ENCODE results near the gene KIF4A. TPM values are rescaled to one million over a fixed set of nuclear protein-coding genes. Genes with fewer than 3 reads are reported as not detected.
A peak's percentile ranks its signal among the peaks of the same experiment; 100 is the strongest.
"Not testable (repeated sequence)": the region's sequence is repeated elsewhere in the genome, so short reads cannot be mapped to it uniquely, and the experiment has no call there.

Gene KIF4A
- total and polyA plus RNA-seq, 5 donors: 0.05 to 0.65 (median 0.28) TPM

DNA sequence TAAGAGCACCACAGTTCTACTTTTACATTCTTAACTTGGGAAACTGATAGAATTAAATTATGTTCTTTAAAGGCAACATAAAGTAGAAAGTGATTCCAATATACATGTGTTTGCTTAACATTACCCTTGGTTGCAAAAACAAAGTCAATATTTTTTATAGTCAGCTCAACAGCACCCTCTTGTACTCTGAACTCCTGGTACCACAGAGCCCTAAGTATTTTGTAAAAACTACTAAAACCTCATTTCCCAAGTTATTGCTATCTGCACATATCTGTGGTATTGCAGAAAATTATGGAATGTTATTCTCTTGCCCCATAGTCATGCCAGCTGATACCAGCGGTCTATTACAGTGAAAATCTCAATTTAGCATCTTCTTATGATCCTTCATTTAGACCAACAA, 2.9 kb downstream of the KIF4A start:
- intact Hi-C loops (cut with DNase I): no loop called here

DNA sequence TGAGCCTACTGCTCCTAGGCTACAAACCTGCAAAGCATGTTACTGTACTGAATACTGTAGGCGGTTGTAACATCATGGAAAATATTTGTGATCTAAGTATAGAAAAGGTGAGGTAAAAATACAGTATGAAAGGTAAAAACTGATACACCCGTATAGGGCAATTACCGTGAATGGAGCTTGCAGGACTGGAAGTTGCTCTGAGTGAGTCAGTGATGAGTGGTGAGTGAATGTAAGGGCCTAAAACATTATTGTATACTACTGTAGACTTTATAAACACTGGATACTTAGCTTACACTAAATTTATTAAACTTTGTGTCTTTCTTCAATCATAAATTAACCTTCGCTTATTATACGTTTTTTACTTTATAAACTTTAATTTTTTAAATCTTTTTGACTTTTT, 3.7 kb downstream of the KIF4A start:
- Histone ChIP-seq H3K27ac (ENCODE audit: low read length) (no peak overlapping the region), H3K9me3 (ENCODE audit: control insufficient read depth, low read length) (no peaks in the 10 kb centered on the region), H3K4me1 (ENCODE audit: control insufficient read depth, insufficient read depth, low read length) (peaks cover 2% of the 10 kb centered on the region), H3K27me3 (ENCODE audit: control insufficient read depth, insufficient read depth) (no peaks in the 10 kb centered on the region), H3K4me3 (ENCODE audit: low read length) (no peak overlapping the region)
- 92% methylated on average over 5 of the region's 5 CpGs for WGBS
- no peak for ATAC-seq
- intact Hi-C loops (cut with DNase I): no loop called here
- DNase-seq: no peak

More for the DNA sequence above, 2.9 kb downstream of the KIF4A start:
- Histone ChIP-seq H3K27me3 (ENCODE audit: control insufficient read depth, insufficient read depth) (no peaks in the 10 kb centered on the region), H3K27ac (ENCODE audit: low read length) (no peak overlapping the region), H3K4me3 (ENCODE audit: low read length) (no peak overlapping the region), H3K9me3 (ENCODE audit: control insufficient read depth, low read length) (no peaks in the 10 kb centered on the region), H3K4me1 (ENCODE audit: control insufficient read depth, insufficient read depth, low read length) (peaks cover 2% of the 10 kb centered on the region)
- 0% methylated on average over 1 of the region's 1 CpG for WGBS
- no peak for ATAC-seq
- DNase-seq: no peak

DNA sequence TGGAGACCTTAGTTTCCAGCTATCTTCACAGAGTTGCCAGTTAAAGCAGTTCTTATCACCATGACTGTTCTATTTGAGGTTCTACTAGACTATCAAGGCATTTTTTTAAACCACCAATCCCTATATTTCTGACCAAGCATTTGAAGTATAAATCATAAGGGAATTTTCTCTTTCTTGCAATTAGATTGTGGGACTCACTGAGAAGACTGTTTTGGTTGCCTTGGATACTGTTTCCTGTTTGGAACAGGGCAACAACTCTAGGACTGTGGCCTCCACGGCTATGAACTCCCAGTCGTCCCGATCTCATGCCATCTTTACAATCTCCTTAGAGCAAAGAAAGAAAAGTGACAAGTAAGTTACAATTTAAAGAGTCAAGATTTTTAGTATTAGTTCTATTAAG, 11.8 kb downstream of the KIF4A start:
- Histone ChIP-seq H3K27me3 (ENCODE audit: control insufficient read depth, insufficient read depth) (no peaks in the 10 kb centered on the region), H3K4me3 (ENCODE audit: low read length) (no peak overlapping the region), H3K9me3 (ENCODE audit: control insufficient read depth, low read length) (no peaks in the 10 kb centered on the region), H3K4me1 (ENCODE audit: control insufficient read depth, insufficient read depth, low read length) (no peaks in the 10 kb centered on the region), H3K27ac (ENCODE audit: low read length) (no peak overlapping the region)
- WGBS: 25% methylated on average over 3 of the region's 3 CpGs
- ATAC-seq (peak in 1 of 2 donors; percentile 49), DNase-seq (no peak)
- intact Hi-C loops (cut with DNase I): no loop called here

DNA sequence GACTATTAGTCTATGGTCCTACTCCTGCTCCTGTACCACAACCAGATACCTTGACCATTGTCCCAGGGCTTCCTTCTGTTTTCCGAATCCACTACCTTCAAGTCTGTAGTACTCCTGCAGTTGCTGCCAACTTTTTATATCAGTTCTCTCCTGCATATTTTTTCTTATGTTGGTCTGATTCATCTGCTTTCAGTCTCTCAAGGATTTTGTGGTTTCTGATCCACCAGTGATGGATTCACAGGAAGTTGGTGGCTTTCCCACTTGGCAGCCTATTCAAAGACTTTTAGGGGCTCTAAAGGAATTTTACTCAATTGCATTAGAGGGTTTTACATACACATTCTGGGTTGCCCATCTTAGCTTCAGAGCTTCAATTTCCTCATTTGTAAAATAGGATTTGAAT, 23.6 kb downstream of the KIF4A start:
- 92% methylated on average over 1 of the region's 1 CpG for WGBS
- Histone ChIP-seq H3K27ac (ENCODE audit: low read length) (no peak overlapping the region), H3K4me1 (ENCODE audit: control insufficient read depth, insufficient read depth, low read length) (no peaks in the 10 kb centered on the region), H3K4me3 (ENCODE audit: low read length) (no peak overlapping the region), H3K27me3 (ENCODE audit: control insufficient read depth, insufficient read depth) (no peaks in the 10 kb centered on the region), H3K9me3 (ENCODE audit: control insufficient read depth, low read length) (no peaks in the 10 kb centered on the region)
- no peak for DNase-seq
- no peak for ATAC-seq
- intact Hi-C loops (cut with DNase I): no loop called here

DNA sequence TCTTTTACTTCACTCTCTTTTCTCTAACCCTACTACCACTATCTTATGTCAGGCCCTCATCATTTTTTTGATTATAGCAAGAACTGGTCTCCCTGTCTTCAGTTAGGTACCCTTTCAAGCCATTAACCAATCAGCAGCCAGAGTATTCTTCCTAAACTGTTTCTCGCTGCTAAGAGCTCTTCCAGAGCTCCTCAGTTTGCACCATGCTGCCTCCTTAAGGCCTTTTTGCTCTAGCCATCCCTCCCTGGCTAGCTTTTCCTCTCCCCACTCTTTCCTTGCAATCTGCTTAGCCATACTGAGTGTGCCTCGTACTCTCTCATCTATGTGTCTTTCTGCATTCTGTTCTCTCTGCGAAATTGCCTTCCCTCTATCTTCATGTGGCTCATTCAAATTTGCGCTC, 32.9 kb downstream of the KIF4A start:
- WGBS: 94% methylated on average over 4 of the region's 4 CpGs
- no peak overlapping the region for H3K27ac ChIP-seq (ENCODE audit: low read length)
- no peaks in the 10 kb centered on the region for H3K27me3 ChIP-seq (ENCODE audit: control insufficient read depth, insufficient read depth)
- no peak for ATAC-seq
- no peaks in the 10 kb centered on the region for H3K9me3 ChIP-seq (ENCODE audit: control insufficient read depth, low read length)
- intact Hi-C loops (cut with DNase I): no loop called here
- DNase-seq: no peak
- H3K4me3 ChIP-seq (ENCODE audit: low read length): no peak overlapping the region
- no peaks in the 10 kb centered on the region for H3K4me1 ChIP-seq (ENCODE audit: control insufficient read depth, insufficient read depth, low read length)

DNA sequence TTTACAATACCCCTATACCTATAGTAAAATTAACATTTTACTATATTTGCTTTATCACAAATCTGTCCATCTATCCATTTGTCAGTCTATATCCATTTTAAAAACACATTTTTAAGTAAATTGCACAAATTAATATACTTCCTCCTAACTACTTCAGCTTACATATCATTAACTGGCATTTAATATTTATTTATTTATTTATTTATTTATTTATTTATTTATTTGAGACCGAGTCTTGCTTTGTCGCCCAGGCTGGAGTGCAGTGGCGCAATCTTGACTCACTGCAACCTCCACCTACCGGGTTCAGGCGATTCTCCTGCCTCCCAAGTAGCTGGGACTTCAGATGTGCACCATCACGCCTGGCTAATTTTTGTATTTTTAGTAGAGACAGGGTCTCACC, 33.7 kb downstream of the KIF4A start:
- DNase-seq; intact Hi-C loops (cut with DNase I); H3K4me3 ChIP-seq (ENCODE audit: low read length); H3K27ac ChIP-seq (ENCODE audit: low read length); ATAC-seq; H3K9me3 ChIP-seq (ENCODE audit: control insufficient read depth, low read length); H3K27me3 ChIP-seq (ENCODE audit: control insufficient read depth, insufficient read depth); H3K4me1 ChIP-seq (ENCODE audit: control insufficient read depth, insufficient read depth, low read length): not testable (repeated sequence)
- 98% methylated on average over 6 of the region's 6 CpGs for WGBS

DNA sequence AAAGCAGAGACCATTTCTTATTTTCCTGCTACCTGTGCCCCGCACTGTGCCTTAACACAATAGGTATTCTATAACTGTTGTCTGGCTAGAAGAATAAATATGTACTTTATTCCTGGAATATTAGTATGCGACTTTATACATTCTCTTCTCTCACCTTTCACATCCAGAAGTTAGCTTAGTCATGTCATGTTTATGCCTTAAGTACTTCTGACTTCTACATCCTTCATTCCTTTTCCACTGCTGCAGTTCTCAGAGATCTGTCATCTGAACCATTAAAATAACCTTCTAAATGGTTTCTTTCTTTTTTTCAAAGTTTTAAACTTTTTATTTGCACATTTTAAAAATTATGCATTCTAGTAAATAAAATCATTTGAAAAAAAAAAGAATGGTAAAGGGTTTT, 34.4 kb downstream of the KIF4A start:
- Histone ChIP-seq H3K27ac (ENCODE audit: low read length) (no peak overlapping the region), H3K4me1 (ENCODE audit: control insufficient read depth, insufficient read depth, low read length) (no peaks in the 10 kb centered on the region), H3K4me3 (ENCODE audit: low read length) (no peak overlapping the region), H3K27me3 (ENCODE audit: control insufficient read depth, insufficient read depth) (no peaks in the 10 kb centered on the region), H3K9me3 (ENCODE audit: control insufficient read depth, low read length) (no peaks in the 10 kb centered on the region)
- 96% methylated on average over 2 of the region's 2 CpGs for WGBS
- ATAC-seq (no peak), DNase-seq (no peak)
- intact Hi-C loops (cut with DNase I): no loop called here

DNA sequence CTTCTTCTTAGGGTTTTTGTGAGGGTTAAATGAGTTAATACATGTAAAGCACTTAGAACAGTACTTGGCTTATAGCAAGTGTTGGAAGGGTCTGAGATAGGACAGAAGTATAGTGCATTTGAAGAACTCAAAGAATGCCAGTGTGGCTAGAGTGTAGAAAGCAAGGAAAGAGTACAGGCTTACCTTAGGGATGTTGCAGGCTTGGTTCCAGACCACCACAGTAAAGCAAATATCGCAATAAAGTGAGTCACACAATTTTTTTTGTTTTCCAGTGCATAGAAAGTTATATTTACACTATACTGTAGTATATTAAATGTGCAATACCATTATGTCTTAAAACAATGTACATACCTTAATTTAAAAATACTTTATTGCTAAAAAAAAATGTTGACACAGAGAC, 41.3 kb downstream of the KIF4A start:
- ATAC-seq (no peak), DNase-seq (no peak)
- H3K27ac ChIP-seq (ENCODE audit: low read length): no peak overlapping the region
- H3K27me3 ChIP-seq (ENCODE audit: control insufficient read depth, insufficient read depth): no peaks in the 10 kb centered on the region
- H3K4me3 ChIP-seq (ENCODE audit: low read length): no peak overlapping the region
- H3K4me1 ChIP-seq (ENCODE audit: control insufficient read depth, insufficient read depth, low read length): no peaks in the 10 kb centered on the region
- H3K9me3 ChIP-seq (ENCODE audit: control insufficient read depth, low read length): no peaks in the 10 kb centered on the region
- intact Hi-C loops (cut with DNase I): no loop called here
- 97% methylated on average over 1 of the region's 1 CpG for WGBS

DNA sequence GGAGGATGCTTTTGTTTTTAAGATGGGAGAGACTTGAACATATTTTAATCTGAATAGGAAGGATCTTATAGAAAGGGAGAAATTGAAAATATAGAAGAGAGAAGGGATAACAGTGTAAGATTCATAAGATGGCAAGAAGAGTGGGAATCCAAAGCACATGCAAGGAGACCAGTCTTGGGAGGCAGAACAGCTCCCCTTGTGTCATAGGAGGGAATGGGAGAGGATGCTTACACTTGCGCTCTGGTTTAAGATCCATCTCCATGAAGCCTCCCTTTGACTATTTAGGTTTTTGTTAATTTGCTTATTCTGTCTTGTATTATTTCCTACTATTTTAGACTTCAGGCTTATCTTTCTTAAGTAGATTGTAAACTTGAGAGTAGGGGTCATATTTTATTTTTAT, 42.7 kb downstream of the KIF4A start:
- Histone ChIP-seq H3K27ac (ENCODE audit: low read length) (no peak overlapping the region), H3K27me3 (ENCODE audit: control insufficient read depth, insufficient read depth) (no peaks in the 10 kb centered on the region), H3K4me3 (ENCODE audit: low read length) (no peak overlapping the region), H3K4me1 (ENCODE audit: control insufficient read depth, insufficient read depth, low read length) (no peaks in the 10 kb centered on the region), H3K9me3 (ENCODE audit: control insufficient read depth, low read length) (no peaks in the 10 kb centered on the region)
- 100% methylated on average over 1 of the region's 1 CpG for WGBS
- no peak for ATAC-seq
- intact Hi-C loops (cut with DNase I): no loop called here
- no peak for DNase-seq

DNA sequence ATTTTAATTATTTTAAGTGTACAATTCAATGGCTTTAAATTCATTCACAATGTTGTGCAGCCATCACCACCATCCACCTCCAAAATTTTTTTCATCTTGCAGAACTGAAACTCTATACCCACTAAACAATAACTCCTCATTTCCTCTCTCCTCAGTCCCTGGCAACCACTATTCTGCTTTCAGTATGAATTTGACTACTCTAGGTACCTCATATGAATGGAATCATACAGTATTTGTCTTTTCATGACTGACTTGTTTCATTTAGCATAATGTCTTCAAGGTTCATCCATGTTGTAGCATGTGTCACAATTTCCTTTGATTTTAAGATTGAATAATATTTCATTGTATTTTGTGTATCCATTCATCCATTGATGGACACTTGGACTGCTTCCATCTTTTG, 46.9 kb downstream of the KIF4A start:
- intact Hi-C loops (cut with DNase I): no loop called here
- DNase-seq: no peak
- Histone ChIP-seq H3K9me3 (ENCODE audit: control insufficient read depth, low read length) (no peaks in the 10 kb centered on the region), H3K4me1 (ENCODE audit: control insufficient read depth, insufficient read depth, low read length) (no peaks in the 10 kb centered on the region), H3K4me3 (ENCODE audit: low read length) (no peak overlapping the region), H3K27ac (ENCODE audit: low read length) (no peak overlapping the region), H3K27me3 (ENCODE audit: control insufficient read depth, insufficient read depth) (no peaks in the 10 kb centered on the region)
- no peak for ATAC-seq

DNA sequence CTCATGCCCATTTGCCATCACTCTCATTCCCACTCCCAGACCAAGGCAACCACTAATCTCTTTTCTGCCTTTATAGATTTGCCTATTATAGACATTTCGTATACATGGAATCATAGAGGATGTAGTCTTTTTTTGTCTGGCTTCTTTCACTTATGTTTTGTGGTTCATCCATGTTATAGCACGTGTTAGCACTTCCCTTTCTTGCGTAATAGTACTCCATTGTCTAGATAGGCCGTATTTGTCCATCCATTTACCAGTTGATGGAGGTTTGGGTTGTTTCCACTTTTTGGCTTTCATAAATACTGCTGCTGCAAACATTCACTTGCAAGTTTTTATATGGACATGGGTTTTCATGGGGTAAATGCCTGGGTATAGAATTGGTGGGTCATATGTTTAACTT, 48.4 kb downstream of the KIF4A start:
- no peak overlapping the region for H3K4me3 ChIP-seq (ENCODE audit: low read length)
- DNase-seq (no peak), ATAC-seq (no peak)
- no peak overlapping the region for H3K27ac ChIP-seq (ENCODE audit: low read length)
- intact Hi-C loops (cut with DNase I): no loop called here
- H3K27me3 ChIP-seq (ENCODE audit: control insufficient read depth, insufficient read depth): no peaks in the 10 kb centered on the region
- no peaks in the 10 kb centered on the region for H3K9me3 ChIP-seq (ENCODE audit: control insufficient read depth, low read length)
- 92% methylated on average over 4 of the region's 4 CpGs for WGBS
- H3K4me1 ChIP-seq (ENCODE audit: control insufficient read depth, insufficient read depth, low read length): no peaks in the 10 kb centered on the region

DNA sequence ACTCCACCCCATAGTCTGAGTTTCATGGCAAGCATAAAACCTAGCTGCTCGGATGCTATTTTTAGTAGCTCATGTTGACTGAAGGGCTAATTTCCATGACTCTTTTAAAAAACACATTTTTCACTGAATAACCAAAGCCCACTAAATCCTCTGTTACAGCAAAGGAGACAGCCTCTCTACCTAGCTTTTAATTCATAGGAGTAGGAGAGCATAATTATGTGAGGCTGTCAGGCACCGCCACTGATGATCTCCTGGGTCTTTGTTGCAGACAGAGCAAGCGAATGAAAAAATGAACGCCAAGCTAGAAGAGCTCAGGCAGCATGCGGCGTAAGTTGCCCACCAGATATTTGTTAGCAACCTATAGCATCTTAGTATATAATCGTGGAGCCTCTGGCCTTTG, 53.5 kb downstream of the KIF4A start:
- Histone ChIP-seq H3K9me3 (ENCODE audit: control insufficient read depth, low read length) (no peaks in the 10 kb centered on the region), H3K27ac (ENCODE audit: low read length) (no peak overlapping the region), H3K27me3 (ENCODE audit: control insufficient read depth, insufficient read depth) (no peaks in the 10 kb centered on the region), H3K4me1 (ENCODE audit: control insufficient read depth, insufficient read depth, low read length) (no peaks in the 10 kb centered on the region), H3K4me3 (ENCODE audit: low read length) (no peak overlapping the region)
- DNase-seq (no peak), ATAC-seq (no peak)
- intact Hi-C loops (cut with DNase I): no loop called here
- 96% methylated on average over 7 of the region's 7 CpGs for WGBS
